Erythroblast (primary cell): ENCODE measurements around the gene TRAPPC2.

ENCODE experiments used
- GATA1 ChIP-seq: IDR thresholded peaks from 2 replicates; pipeline ENCODE4 v1.6.1; 2011; ENCODE audit warnings: low read depth, mild to moderate bottlenecking, control low read depth, low read length, moderate library complexity
- POLR2A ChIP-seq: IDR thresholded peaks from 2 replicates; pipeline ENCODE4 v1.6.1; 2011; ENCODE audit warnings: mild to moderate bottlenecking, low read length

DNA sequence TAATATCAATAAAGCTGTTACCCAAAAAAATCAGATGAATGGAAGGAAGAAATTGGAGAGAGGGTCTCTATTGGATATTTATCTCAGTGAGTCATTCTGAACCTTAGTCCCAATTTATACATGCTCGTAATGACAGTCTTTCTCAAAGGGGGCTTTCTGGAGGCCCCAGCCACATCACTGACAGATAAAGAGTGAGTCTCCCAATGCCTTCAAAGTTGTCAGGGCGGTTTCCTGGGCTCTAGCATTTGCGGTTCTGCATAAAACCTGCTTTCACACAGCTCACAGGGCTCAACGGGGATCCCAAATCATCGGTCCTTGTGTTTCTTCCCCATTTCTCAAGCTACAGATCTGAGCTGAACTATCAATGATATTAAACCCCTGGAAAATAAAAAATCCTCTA, 64.2 kb downstream of the TRAPPC2 start:
- TF ChIP-seq POLR2A = no peak
- no peak for TF ChIP-seq GATA1
